Kidney epithelial cell (primary cell): Measurements from ENCODE around the gene WBP1L. TPM values are rescaled to one million over a fixed set of nuclear protein-coding genes. Genes with fewer than 3 reads are reported as not detected.
"Not testable (repeated sequence)": the region's sequence is repeated elsewhere in the genome, so short reads cannot be mapped to it uniquely, and the experiment has no call there.

Experiments
- DNase-seq: peaks from one replicate; pipeline ENCODE4 v3.0.0-alpha.2; 2010; ENCODE audit warnings: low read depth
- H3K27me3 ChIP-seq: 2 replicates; pipeline ENCODE4 v1.6.0; 2011; ENCODE audit warnings: low read length; ENCODE audit not compliant: control insufficient read depth, insufficient read depth
- H3K36me3 ChIP-seq: 2 replicates; pipeline ENCODE4 v1.5.1; 2011; ENCODE audit warnings: low read length; ENCODE audit not compliant: control insufficient read depth, insufficient read depth
- H3K4me3 ChIP-seq: 2 replicates; pipeline ENCODE4 v1.5.1; 2011; ENCODE audit warnings: low read depth, mild to moderate bottlenecking, control low read depth, low read length
- CTCF ChIP-seq: IDR thresholded peaks from 2 replicates; pipeline ENCODE4 v1.5.1; 2011; ENCODE audit warnings: mild to moderate bottlenecking, moderate library complexity, low read length, control low read depth, inconsistent platforms; ENCODE audit not compliant: insufficient read depth, poor library complexity, severe bottlenecking
- total RNA-seq: library from RNA; depleted of rRNA; stranded (reverse); fragments of >200 nt; gene quantifications from 2 replicates; pipeline ENCODE4 v1.2.3, GENCODE V29; 2015

Gene WBP1L
- total RNA-seq, 1 donor from 2014 or later, result 67.1 TPM

DNA sequence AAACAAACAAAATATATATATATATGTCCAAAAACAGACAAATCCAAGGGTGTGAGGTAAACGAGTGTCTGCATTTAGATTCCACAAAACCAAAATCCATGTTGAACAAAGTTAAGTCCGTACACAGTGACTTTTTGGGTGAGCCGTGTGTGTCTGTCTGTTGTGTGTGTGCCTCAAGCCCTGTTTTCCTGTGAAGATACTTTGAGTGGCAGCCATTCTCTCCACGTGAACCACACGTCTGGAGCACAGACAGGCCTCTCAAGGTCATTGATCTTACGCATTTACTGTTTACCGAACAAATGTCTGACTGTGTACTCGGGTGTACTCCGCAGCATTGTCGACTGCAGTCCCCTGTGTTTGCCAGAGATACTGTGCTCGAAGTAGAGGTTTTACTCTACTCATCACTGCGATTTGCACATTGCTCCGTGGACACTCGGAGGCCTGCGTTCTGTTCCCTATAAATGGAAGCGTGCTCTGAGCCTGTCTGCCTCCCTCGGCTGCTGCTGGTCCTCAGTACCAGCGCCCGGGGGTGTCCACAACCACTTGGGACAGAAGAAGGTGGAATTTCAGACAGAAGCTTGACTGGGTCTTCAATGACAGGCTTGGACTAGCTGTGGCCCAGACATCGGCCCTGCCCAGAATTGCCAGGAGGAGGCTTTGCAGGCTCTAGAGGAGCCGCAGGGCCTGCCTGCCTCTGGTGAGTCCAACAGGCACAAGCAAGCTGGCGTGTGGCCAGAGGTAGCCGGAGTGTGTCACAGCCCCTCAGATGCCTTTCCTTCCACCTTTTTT lies 71.3 kb downstream of the WBP1L start:
- Histone ChIP-seq H3K27me3 (no peaks in the 10 kb centered on the region), H3K36me3 (peaks cover 1% of the 10 kb centered on the region), H3K4me3 (no peak overlapping the region)
- no peak for TF ChIP-seq CTCF
- DNase-seq, result no peak

- DNase-seq, result no peak
- no peaks in the 10 kb centered on the region for H3K27me3 ChIP-seq
- H3K4me3 ChIP-seq, result no peak overlapping the region
- TF ChIP-seq CTCF, result no peak
- H3K36me3 ChIP-seq, result no peaks in the 10 kb centered on the region
Observed at GRCh38 chr10:102815790-102816549, 72.2 kb downstream of the WBP1L start.

GRCh38 chr10:102817175-102817574 lies 73.4 kb downstream of the WBP1L start:
- H3K27me3 ChIP-seq, result no peaks in the 10 kb centered on the region
- DNase-seq, result no peak
- H3K36me3 ChIP-seq, result no peaks in the 10 kb centered on the region
- no peak for TF ChIP-seq CTCF
- no peak overlapping the region for H3K4me3 ChIP-seq

- no peaks in the 10 kb centered on the region for H3K27me3 ChIP-seq
- TF ChIP-seq CTCF, result no peak
Observed at GRCh38 chr10:102819054-102819453, 75.3 kb downstream of the WBP1L start.

DNA sequence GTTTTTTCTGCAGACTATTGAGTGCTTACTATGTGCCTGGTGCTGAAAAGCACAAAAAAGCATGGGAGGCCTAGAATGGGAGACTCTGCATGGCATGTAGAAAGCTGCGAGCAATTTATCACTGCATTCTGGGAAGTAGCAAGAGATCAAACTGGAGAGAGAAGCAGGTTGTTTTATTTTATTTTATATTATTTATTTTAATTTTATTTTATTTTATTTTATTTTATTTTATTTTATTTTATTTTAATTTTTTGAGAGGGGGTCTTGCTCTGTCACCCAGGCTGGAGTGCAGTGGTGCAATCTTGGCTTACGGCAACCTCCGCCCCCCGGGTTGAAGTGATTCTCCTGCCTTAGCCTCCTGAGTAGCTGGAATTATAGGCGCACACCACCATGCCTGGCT lies 76.3 kb downstream of the WBP1L start:
- H3K27me3 ChIP-seq, H3K4me3 ChIP-seq, H3K36me3 ChIP-seq, DNase-seq: not testable (repeated sequence)

More at GRCh38 chr10:102819054-102819453, 75.3 kb downstream of the WBP1L start:
- no peaks in the 10 kb centered on the region for H3K36me3 ChIP-seq
- no peak for DNase-seq
- no peak overlapping the region for H3K4me3 ChIP-seq

DNA sequence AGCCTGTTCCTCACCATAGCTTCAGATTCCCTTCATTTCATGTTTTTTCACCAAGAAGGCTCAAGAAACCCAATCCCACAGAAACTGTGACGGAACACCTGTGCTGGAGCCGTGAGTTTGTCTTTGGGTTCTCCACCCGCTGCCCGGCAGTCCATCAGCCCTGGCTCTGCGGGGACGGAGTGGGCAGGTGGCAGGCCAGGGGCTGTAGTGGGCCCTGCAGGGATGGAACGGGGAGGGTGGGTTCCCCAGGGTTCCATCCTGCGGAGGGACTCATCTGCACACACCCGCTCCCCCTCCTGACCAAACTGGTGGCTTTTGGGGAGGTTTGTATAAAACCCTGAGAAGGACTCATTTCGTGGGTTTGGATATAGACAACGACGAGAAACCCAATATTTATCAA lies 78.5 kb downstream of the WBP1L start:
- no peak for DNase-seq
- H3K4me3 ChIP-seq, result no peak overlapping the region
- no peak for TF ChIP-seq CTCF
- H3K36me3 ChIP-seq, result no peaks in the 10 kb centered on the region
- H3K27me3 ChIP-seq, result no peaks in the 10 kb centered on the region
